CD4-positive, alpha-beta T cell treated with Interleukin-17A for 4 hours (primary cell): ENCODE results near the gene POLR2L.

Source experiments
- DNase-seq: peaks from one replicate; pipeline ENCODE4 v3.0.0-alpha.2; 2020; ENCODE audit warnings: mixed read lengths

Gene POLR2L

DNA sequence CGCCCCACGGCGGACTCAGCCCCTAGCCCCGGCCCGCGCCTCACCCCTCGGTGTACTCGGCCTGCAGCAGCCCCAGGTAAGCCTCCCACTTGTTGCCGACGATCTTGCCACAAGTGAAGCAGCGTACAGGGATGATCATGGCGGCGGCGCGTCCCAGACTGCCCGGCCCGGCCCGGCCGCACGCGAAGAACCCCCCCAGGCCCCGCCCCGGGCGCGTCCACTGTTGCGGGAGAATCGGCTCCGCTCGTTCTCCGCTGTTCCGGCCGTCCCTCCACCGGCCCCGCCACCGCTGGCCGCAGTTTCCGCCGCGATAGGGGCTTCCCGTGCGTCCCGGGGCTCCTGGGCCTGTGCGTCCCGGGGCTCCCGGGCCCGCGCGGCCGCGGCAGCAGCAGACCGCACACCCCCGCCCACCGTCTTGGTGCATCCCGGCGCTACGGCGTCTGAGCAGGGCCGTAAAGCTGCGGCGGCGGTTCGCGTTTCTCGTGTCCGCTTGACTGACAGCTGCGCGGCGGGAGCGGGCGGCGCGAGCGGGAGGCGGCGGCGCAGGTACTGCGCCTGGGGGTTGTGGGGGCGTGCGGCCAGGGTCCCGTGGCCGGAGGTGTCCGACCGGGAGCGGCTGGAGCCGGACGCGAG is at the start of gene POLR2L, which contains the start of gene TSPAN4:
TSS of gene POLR2L (minus strand) at position 160 of the 633 bp plus-strand sequence. CDS start at position 139, 21 bp downstream.
TSS of gene TSPAN4 (plus strand) at position 483 of the 633 bp plus-strand sequence. CDS start 7,453 bp downstream, outside the sequence.
- DNase-seq, result peak; percentile 92

DNA sequence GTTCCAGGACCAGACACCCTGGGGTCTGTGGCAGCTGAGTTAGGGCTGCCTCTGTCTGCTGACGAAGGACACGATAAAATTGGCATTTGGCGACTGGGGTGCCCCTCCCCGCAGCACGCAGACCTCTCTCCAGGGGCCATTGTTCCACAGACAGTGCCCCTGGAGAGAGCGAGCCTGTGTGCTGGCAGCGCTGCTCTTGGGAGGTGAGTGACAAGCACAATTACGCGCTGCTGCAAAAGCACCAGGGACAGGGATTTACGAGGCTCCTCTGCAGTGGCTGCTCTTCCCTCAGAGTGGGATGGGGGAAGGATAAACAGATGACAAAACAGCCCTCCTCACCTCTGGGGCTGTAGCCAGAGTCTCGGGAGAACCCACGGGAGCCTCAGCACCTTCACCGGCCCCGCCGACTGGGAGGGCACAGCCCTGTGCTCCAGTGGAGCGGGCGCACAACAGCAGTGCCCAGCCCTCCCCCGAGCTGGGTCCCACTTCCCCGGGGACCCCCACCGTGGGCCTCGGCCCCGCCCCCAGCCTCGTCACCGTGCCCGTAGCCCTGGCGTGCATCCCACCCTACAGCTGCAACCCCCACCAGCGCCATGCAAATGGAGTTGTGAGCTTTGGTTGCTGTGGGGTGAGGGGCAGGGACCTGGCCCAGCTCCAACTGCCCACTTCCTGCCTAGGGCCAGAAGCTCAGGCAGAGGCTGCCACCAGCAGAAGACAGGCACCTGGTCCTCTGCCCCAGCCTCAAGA is 48.6 kb upstream of the POLR2L start:
- DNase-seq, result no peak

DNA sequence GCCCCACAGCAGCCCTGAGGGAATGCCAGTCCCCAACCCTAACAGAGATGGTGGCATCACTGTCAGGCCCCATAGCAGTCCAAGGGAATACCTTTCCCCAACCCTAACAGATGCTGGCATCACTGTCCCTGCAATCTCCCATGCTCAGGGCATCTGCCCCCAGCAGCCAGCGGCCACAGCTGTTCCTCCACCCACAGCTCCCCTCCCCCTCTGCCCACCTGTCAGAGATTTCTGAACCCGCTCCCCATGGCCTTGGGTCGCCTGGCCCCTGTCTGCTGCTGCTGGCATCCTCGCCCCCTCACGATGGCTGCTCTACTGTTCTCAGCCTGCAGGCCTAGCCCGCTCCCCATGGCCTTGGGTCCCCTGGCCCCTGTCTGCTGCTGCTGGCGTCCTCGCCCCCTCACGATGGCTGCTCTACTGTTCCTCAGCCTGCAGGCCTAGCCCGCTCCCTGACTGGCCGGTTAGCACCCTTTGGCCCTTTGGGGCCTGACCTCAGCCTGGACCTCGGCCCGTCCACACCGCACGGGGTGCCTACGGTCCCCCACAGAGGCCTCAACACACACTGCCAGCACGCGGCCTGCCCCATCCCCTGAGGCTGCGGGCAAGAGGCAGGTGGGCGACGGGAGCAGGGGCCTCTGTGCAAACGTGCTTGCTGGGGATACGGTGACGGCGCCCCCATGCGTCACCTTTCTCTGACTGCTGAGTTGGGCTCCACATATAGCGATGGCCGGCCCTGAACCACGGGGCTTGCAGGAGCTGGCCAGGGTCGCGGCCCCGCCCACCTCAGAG is 47.6 kb upstream of the POLR2L start:
- no peak for DNase-seq

DNA sequence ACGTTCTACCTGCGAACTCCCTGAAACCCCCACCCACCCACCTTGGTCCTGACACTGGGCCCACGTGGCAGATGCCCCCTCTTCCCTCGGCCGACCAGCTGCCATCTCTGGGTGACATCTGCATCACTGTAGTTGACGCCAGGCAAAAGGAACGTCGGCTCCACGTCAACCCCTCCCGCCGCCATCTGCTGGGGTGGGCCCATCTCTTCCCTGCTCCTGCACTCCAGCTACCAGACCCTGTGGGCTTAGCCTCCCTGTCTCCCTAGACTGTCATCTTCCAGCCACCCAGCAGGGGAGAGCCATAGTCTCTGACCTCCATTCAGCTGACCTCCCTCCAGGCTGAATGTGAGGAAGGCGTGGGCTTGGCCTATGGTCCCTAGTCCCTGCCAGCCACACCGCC is 46.9 kb upstream of the POLR2L start:
- no peak for DNase-seq

DNA sequence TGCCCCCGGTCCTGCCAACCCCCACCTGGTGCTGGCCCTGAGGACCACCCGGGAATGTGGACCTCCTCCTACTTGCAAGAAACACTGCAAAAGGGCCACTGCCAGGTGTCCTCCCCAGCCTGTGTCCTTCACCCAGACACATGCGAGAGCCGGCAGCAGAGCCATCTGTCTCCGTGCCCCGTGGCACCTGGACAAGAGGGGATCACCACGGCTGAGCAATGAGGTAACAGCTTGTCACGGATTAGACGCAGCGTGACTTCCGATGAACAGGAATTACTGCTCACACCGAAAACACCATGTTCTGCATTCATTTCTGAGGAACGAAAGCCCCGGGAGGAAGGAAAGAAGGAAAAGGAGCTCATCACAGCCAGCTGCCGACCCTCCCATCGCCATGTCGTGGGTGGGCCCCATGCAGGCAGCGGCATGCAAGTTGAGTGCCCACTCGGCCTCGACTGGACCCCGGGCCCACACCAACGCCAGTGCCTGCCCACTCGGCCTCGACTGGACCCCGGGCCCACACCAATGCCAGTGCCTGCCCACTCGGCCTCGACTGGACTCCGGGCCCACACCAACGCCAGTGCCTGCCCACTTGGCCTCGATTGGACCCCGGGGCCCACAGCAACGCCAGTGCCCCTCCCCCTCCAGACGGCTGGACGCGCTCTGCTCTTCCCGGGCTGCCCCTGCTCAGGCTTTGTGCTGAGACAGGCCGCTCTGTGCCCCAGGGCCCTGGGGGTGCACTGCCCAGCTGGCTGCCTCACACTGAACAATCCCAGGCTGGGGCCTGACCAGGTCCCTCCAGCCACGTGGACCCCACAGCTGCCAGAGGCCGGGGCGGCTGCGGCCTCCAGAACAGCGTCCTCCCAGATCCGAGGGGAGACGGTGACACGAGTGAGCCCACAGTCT is 46.2 kb upstream of the POLR2L start:
- DNase-seq, result no peak

DNA sequence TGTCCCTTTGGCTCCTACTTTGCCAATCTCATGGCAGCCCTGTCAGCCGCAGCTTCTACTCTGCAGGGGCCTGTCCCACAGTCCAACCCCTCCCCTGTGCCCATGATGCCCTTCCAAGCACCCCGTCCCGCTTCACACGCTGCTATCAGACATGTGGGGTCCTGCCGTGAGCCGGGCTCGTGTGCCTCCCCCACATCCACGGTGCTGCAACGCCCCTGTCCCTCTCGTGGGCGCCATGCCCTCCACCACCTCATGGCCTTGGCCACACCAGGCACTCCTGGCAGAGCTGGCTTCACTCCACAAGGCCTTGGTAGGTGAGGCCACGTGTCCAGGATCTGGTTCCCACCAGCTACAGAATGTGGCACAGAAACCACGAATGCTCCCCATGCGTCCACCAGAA is 45.3 kb upstream of the POLR2L start:
- no peak for DNase-seq

DNA sequence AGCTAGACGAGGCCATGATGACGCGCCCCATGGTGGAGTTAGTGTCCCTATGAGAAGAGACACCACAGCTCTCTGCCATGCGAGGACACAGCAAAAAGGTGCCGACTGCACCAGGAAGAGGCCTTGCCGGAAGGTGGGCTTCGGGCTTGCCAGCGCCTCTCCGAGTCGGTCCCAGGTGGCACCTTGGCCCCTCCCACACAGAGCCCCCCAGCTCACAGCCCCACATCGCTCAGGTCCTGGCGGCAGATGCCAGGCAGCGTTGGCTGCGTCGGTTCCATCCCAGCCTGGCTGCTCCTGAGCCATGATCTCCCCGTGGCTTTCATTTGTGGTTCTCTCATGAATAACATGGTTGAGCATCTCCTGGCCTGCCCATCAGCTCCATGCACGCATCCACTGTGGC is 44.2 kb upstream of the POLR2L start:
- DNase-seq, result no peak

DNA sequence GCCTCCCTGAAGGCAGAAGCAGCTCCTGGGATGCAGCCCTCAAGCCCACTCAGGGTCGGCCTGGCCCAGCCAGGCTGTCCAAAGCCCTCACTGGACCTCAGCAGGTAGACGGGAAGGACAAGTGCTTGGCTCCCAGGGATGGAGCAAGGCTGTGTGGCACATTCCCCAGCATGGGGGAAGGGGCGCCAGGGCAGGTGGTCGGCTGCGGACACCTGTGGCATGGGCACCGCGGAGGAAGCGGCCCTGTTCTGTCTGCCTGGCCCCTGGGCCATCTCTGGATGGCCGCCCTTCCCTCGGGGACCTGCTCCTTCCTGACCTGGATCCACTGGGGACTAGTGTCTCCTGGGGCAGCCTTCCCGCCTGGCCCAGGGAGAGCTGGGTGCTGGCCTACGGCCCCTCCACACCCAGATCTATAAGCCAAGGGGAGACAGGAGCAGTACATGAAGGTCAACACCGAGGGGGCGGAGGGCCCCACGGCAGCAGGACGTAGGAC is 42.3 kb upstream of the POLR2L start:
- DNase-seq, result no peak

DNA sequence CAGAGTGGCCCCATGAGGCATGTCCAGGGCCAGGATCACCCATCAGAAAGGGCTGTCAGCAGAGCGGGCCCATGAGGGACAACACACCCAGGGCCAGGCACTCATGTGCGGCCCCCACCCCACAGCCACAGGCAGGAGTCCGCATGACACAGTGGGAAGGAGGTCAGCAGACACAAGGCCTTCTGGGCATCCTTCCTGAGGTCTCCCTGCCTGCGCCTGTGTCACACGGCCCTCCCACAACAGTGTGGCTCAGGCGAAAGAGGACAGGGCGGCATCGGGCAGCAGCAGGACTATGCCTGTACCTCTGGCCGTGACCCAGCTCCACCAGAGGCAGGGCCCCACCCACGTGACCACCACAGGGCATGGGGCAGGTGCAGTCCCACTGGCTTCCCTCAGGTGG is 41.2 kb upstream of the POLR2L start:
- DNase-seq, result no peak

DNA sequence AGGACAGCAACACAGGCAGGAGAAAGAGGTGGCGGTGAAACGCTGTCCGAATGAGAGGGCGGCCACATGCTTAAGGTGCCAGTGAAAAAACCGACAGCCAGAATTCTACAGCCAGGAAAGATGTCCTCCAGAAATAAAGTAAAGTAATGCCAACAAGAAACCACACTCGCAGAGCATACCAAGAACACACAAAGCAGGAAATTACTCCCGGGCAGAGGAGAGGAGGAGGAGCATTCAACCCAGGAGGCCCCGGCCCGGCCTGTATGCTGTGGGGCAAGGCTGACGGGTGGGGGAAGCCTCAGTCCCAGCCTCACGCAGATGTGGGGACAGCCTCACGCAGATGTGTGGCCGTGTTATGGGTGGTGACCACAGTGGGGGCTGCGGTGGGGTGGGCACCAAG is 40.3 kb upstream of the POLR2L start:
- DNase-seq, result no peak

DNA sequence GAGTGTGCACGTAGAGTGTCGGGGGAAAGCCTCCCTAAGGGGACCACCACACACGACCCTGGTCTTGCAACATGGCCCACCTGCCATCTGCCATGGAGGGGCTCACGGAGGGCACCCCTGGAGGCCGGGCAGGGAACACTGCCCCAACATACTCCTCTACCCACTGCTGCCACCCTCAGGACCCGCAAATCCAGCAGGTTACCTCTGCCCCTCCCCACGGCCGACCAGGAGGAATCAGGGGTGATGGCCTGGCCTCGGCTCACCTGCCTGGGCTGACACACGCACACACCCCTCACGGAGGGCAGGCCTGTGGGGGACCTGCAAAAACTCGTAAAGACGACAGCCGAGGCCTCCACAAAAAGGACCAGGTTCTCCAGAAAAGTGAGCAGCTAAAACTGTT is 38.1 kb upstream of the POLR2L start:
- no peak for DNase-seq

DNA sequence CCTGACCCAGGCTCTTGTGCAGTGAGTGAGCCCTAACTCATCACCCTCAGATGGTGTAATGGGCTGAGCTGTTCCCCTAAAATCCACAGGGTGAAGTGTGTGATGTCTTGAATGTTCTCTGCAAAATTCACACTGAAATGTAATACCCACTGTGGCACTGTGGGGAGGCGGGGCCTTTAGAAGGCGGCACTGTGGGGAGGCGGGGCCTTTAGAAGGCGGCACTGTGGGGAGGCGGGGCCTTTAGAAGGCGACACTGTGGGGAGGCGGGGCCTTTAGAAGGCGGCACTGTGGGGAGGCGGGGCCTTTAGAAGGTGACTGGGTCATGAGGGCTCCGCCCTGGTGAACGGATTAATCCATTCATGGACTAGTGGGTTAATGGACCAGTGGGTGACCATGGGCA is 35.2 kb upstream of the POLR2L start:
- DNase-seq, result no peak

DNA sequence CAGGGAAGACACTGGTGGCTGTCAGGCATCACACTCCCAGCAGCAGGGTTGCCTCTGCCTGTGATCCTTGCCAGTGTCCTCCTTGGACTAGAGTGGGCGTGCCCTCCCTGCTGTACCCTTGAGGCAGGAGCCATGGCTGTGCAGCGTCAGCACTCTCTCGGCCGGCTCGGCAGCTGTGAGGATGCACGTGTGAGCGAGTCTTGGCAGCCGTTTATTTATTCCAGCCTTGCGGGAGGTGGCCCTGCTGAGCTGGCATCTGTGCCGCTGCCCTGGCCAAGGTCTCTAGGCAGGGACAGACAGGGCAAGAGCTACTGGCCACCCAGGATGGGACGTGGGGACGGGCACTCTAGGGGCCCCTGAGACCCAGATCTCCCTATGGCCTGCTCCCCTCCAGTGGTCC is 34.2 kb upstream of the POLR2L start:
- no peak for DNase-seq

DNA sequence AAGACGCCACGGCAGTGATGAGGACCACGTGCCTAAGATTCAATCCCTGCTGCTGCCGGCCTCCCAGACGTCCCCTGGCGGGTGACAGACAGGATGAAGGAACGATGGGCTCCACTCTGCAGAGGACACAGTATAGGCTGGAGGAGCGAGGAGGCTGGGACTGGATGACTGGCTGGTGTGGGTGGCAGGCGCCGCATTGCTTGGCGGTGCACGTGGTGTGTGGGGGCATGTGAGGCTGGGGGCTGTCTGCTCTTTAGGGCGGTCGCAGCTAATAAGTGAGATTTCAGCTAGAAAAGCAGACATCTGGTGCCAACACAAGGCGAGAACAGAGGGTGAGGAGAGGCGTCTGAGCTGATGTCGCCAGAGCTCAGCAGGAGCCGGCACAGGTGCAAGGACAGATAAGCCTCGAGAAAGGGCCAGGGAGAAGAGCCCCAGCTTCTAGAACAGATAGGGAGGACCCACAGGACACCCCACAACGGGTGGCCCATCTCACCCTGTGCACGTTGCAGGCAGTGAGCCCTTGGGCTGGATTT is 33.5 kb upstream of the POLR2L start:
- DNase-seq, result no peak

DNA sequence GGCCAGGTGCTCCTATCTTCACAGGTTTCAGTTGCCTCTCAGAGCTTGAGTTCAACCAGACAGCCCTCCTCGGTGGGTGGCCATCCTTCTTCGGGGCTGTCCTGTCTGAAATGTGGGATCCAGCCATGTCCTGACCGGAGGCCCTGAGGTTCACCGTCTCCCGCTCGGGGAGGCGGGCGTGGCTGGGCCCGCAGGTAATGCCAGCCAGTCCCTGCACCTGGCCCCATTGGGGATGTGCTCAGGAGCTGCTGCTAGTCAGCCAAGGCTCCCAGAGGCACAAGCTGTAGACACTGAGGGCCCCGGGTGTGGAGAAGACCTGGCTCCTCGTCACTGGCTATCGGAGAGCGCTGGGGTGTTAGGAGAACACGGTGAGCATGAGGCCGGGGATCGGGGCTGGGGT is 32.9 kb upstream of the POLR2L start:
- DNase-seq, result no peak

DNA sequence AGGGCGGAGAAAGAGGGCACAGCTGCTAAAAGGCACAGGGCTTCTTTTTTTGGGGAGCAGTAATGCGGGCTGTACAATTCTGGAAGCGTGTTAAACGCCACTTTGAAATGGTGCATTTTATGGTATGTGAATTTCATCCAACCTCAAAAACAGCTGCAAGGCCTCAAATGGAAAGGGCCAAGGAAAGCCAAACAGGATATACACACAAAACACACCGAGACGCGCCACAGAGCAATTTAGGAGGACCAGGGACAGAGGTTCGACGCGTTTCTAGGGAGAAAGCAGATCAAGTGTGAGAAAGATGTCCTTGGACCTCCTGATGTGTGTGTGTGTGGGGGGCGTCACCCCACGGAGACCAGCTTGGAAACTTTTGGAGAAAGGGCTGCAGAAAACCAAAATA is 31.4 kb upstream of the POLR2L start:
- no peak for DNase-seq

DNA sequence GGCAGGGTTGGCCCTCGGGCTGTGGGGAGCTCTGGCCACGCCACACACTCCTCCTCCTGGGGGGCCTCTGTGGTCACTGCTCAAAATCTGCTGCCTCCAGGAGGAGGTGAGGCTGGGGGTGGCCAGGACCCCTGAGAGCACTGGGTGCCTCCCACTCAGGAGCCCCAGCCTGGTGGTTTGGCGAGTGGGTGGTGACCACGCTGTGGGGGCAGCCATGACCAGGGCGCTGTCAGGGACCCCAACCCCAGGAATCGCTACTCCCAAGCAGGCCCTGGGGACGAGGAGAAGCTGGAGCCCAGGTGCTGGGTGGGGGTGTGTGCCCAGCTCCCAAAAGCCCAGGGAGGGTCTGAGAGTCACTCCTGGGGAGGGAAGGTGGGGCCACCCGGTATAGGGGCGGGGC is 30.5 kb upstream of the POLR2L start:
- no peak for DNase-seq

DNA sequence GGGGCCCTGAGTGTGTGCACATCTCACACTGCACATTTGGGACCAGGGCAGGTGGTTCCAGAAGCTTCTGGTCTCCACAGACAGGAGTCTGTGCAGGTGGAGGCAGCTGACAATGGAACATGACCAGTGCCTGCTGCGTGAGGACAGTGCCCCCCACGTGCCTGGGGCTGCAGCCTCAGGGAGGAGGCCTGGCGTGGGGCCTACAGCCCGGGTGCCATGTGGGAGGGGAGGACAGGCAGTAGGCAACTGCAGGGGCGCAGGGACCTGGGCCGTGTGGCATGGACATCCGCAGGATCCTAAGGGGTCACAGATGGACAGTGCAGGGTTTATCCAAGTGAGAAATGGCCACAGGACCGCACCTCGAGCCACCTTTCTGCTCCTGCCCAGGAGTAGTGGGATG is 29.1 kb upstream of the POLR2L start:
- DNase-seq, result no peak

DNA sequence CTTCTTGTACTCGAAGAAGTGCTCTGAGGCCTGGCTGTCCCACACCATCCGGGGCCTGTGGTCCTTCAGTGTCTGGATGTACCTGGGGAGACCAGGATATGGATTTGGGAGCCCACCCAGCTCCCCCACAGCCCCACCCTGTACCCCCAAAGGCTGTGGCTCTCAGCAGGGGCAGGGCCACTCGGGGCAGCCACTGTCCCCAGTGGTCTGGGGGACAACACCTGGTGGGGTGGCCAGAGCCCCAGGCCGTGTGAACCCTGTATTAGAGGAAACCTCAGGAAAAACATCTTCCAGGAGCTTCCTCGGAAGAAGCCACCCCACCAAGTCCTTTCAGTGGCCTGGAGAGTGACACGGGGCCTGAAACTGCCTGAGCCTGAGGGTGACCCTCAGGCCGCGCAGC is 28.1 kb upstream of the POLR2L start:
- DNase-seq, result no peak

DNA sequence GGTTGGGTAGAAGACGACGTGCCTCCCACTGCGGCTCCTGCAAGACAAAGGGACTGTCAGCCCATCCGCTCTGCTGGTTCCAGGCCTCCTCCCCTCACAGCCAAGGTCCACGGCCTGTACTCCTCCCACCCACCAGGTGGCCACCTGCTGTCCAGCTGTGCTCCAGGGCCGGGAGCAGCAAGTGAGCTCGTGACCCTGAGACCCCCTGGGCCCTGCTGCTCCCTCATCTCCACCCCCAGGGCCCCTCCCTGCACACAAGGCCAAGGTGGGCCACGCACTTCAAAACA is 27.7 kb upstream of the POLR2L start:
- DNase-seq, result no peak

DNA sequence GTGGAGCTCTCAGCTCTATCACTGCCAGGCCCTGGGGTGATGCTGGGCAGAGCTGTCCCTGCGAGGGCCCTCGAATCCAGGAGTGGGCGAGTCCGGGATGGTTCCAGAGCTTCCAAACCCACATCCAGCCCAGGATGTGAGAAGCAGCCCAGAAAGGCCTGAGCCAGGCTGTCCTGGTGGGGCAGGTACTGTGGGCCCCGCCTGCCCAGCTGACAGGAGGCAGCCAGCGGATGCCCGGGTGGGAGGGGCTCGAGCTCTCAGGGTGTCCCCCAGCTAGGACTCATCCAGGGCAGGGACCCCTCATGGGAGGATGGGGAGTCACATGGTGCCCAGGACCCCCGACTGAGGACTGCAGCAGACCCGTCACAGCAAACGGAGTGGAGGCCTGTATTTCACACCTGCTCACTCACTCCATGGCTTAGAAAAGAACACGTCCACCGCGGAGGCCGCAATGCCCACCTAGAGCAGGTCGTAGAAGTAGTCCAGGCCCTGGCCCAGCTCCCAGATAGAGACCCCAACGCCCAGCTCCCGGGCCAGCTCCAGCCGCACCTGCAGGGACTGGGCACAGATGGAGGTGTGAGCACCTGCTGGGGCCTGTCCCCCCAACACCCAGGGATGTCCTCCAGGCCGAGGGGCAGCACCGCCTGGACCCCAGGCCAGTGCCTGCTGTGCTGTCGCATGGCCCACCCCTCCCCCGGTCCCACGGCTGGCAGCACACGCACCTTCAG is 27.2 kb upstream of the POLR2L start:
- no peak for DNase-seq

DNA sequence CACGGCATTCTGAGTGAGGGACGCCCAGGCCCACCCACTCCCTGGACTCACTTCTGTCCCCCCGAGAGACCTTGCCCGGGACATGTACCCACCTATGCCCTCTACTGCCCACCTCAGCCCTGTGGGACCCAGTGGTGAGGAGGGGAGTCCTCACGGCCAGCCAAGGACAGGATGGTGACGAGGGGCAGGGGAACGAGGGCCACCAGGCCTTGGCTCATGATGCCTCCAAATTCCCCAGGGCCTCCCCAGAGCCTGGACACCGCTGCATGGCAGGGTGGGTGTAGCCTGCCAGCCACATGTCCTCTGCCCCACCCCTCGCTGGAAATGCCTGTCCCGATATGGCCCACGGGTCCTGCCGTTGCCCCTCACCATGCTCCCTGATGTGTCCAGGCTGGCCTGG is 26.5 kb upstream of the POLR2L start:
- DNase-seq, result no peak
